A673 (cell line): ENCODE measurements around the gene ACOT12.

Experiments
- EZH2 ChIP-seq: fragments of 200-600 bp; sonication (generic); IDR thresholded peaks from 2 replicates; pipeline ENCODE4 v1.6.1; 2017; ENCODE audit warnings: borderline replicate concordance, low read depth, mild to moderate bottlenecking, mixed read lengths, antibody characterized with exemption, low read length; ENCODE audit not compliant: poor library complexity, severe bottlenecking
- TF ChIP-seq, protein P1 (sequence below): fragments of 300-800, 200-600 bp; sonication (generic); conservative IDR thresholded peaks from 2 replicates; pipeline ENCODE4 v1.5.1; 2017; ENCODE audit warnings: low read depth, mild to moderate bottlenecking, antibody characterized with exemption, low read length, moderate library complexity, mixed read lengths

GRCh38 chr5:81305785-81306184, 88.1 kb downstream of the ACOT12 start:
- TF ChIP-seq, protein P1, sequence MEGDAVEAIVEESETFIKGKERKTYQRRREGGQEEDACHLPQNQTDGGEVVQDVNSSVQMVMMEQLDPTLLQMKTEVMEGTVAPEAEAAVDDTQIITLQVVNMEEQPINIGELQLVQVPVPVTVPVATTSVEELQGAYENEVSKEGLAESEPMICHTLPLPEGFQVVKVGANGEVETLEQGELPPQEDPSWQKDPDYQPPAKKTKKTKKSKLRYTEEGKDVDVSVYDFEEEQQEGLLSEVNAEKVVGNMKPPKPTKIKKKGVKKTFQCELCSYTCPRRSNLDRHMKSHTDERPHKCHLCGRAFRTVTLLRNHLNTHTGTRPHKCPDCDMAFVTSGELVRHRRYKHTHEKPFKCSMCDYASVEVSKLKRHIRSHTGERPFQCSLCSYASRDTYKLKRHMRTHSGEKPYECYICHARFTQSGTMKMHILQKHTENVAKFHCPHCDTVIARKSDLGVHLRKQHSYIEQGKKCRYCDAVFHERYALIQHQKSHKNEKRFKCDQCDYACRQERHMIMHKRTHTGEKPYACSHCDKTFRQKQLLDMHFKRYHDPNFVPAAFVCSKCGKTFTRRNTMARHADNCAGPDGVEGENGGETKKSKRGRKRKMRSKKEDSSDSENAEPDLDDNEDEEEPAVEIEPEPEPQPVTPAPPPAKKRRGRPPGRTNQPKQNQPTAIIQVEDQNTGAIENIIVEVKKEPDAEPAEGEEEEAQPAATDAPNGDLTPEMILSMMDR = no peak
- TF ChIP-seq EZH2 = no peak
